Gastroesophageal sphincter (tissue), 3 donors: ENCODE results near the gene PLS1.

Source experiments
- CTCF ChIP-seq, 4 experiments: fragments of 200-600 bp in 2 of 4; fragments of 450-650 bp in 2 of 4; sonication (generic) in 1 of 4; IDR thresholded peaks; one replicate each; pipeline ENCODE4 v1.5.1; 2017 to 2019; ENCODE audit warnings: antibody characterized with exemption in 4 of 4, mild to moderate bottlenecking in 2 of 4, moderate library complexity in 2 of 4
- POLR2A ChIP-seq, 2 donors: fragments of 450-650 bp; IDR thresholded peaks; one replicate each; pipeline ENCODE4 v1.6.1; 2017; ENCODE audit warnings: antibody characterized with exemption in 2 of 2, mild to moderate bottlenecking in 2 of 2, moderate library complexity in 1 of 2
- POLR2AphosphoS5 ChIP-seq: sonication (generic); formaldehyde crosslinking; IDR thresholded peaks from one replicate; pipeline ENCODE4 v1.6.1; 2017; ENCODE audit warnings: antibody characterized with exemption

GRCh38 chr3:142596726-142597088, 514 bp downstream of the PLS1 start:
- TF ChIP-seq CTCF (IDR thresholded peaks at IDR 0.05) (no peak), POLR2AphosphoS5 (no peak), POLR2A (IDR thresholded peaks at IDR 0.05) (no peak)
